Upper lobe of right lung (tissue), 1 donor: ENCODE measurements around the gene NHLRC4. TPM values are rescaled to one million over a fixed set of nuclear protein-coding genes. Genes with fewer than 3 reads are reported as not detected.

Source experiments
- ATAC-seq: fragments of 200-7000 bp; cut with Tn5 transposase; one replicate; pipeline ENCODE4 v1.9.1; 2020; ENCODE audit warnings: mild to moderate bottlenecking, moderate library complexity
- DNase-seq: peaks from one replicate; pipeline ENCODE4 v3.0.0-alpha.2; 2020
- H3K27ac ChIP-seq: fragments of 200-600 bp; one replicate; pipeline ENCODE4 v1.8.0; 2022
- H3K27me3 ChIP-seq: fragments of 200-600 bp; one replicate; pipeline ENCODE4 v1.8.0; 2022; ENCODE audit warnings: mild to moderate bottlenecking
- H3K36me3 ChIP-seq: fragments of 200-600 bp; one replicate; pipeline ENCODE4 v1.8.0; 2022
- H3K4me1 ChIP-seq: fragments of 200-600 bp; one replicate; pipeline ENCODE4 v1.8.0; 2022
- H3K4me3 ChIP-seq: fragments of 200-600 bp; one replicate; pipeline ENCODE4 v1.8.0; 2022; ENCODE audit warnings: mild to moderate bottlenecking
- H3K9me3 ChIP-seq: fragments of 200-600 bp; one replicate; pipeline ENCODE4 v1.8.0; 2022
- CTCF ChIP-seq: fragments of 200-600 bp; IDR thresholded peaks from one replicate; pipeline ENCODE4 v1.8.0; 2022; ENCODE audit warnings: antibody characterized with exemption
- intact Hi-C: fragments of 100-400 bp; cut with DNase I; formaldehyde crosslinking; loops from one replicate; pipeline ENCODE4 v1.11.0; 2022
- total RNA-seq: library from RNA; stranded (reverse); fragmentation: NEBNext Ultra II Directional; extraction: Animal tissue kit (Norgen Biotek cat#: 25700); gene quantifications from one replicate; pipeline ENCODE4 v1.2.1, GENCODE V29; 2021
- donor health status: DM: no; HTN: yes; CAD: no; lungs with severe emphysema.

The NHLRC4 gene
- total RNA-seq, 1 donor from 2014 or later, result 0.98 TPM

- Histone ChIP-seq H3K36me3 (peaks cover 31% of the 10 kb centered on the region), H3K4me1 (no peaks in the 10 kb centered on the region), H3K4me3 (no peak overlapping the region), H3K27ac (no peak overlapping the region), H3K27me3 (no peaks in the 10 kb centered on the region), H3K9me3 (no peaks in the 10 kb centered on the region)
- no peak for TF ChIP-seq CTCF
- DNase-seq, result no peak
- ATAC-seq, result no peak
- intact Hi-C loops, result no loop called here
Observed at GRCh38 chr16:549544-550263, 17.1 kb upstream of the NHLRC4 start.

- H3K4me1 ChIP-seq, result no peaks in the 10 kb centered on the region
- intact Hi-C loops, result no loop called here
- no peak overlapping the region for H3K27ac ChIP-seq
- H3K4me3 ChIP-seq, result no peak overlapping the region
- TF ChIP-seq CTCF, result no peak
- DNase-seq, result no peak
- no peaks in the 10 kb centered on the region for H3K27me3 ChIP-seq
- no peak for ATAC-seq
- H3K36me3 ChIP-seq, result peaks cover 31% of the 10 kb centered on the region
- H3K9me3 ChIP-seq, result no peaks in the 10 kb centered on the region
Observed at GRCh38 chr16:551210-551609, 15.6 kb upstream of the NHLRC4 start.

GRCh38 chr16:552171-552570, 14.6 kb upstream of the NHLRC4 start:
- DNase-seq (no peak), ATAC-seq (no peak)
- intact Hi-C loops, result no loop called here
- Histone ChIP-seq H3K4me1 (no peaks in the 10 kb centered on the region), H3K36me3 (peaks cover 31% of the 10 kb centered on the region), H3K9me3 (no peaks in the 10 kb centered on the region), H3K27ac (no peak overlapping the region), H3K27me3 (no peaks in the 10 kb centered on the region), H3K4me3 (no peak overlapping the region)
- TF ChIP-seq CTCF, result no peak

- Histone ChIP-seq H3K4me1 (no peaks in the 10 kb centered on the region), H3K27me3 (peaks cover 3% of the 10 kb centered on the region), H3K4me3 (no peak overlapping the region), H3K27ac (no peak overlapping the region), H3K9me3 (no peaks in the 10 kb centered on the region), H3K36me3 (peaks cover 20% of the 10 kb centered on the region)
- no peak for DNase-seq
- intact Hi-C loops, result no loop called here
- no peak for TF ChIP-seq CTCF
- ATAC-seq, result no peak
Observed at GRCh38 chr16:553601-554296, 13.1 kb upstream of the NHLRC4 start.

GRCh38 chr16:554297-554621, 12.5 kb upstream of the NHLRC4 start:
- ATAC-seq, result no peak
- Histone ChIP-seq H3K27me3 (peaks cover 9% of the 10 kb centered on the region), H3K9me3 (no peaks in the 10 kb centered on the region), H3K4me3 (no peak overlapping the region), H3K4me1 (no peaks in the 10 kb centered on the region), H3K27ac (no peak overlapping the region), H3K36me3 (peaks cover 17% of the 10 kb centered on the region)
- TF ChIP-seq CTCF, result no peak
- no peak for DNase-seq
- intact Hi-C loops, result no loop called here
